ENCODE measurements around the gene UQCRC1.
"Not testable (repeated sequence)": the region's sequence is repeated elsewhere in the genome, so short reads cannot be mapped to it uniquely, and the experiment has no call there.

UQCRC1 gene

DNA sequence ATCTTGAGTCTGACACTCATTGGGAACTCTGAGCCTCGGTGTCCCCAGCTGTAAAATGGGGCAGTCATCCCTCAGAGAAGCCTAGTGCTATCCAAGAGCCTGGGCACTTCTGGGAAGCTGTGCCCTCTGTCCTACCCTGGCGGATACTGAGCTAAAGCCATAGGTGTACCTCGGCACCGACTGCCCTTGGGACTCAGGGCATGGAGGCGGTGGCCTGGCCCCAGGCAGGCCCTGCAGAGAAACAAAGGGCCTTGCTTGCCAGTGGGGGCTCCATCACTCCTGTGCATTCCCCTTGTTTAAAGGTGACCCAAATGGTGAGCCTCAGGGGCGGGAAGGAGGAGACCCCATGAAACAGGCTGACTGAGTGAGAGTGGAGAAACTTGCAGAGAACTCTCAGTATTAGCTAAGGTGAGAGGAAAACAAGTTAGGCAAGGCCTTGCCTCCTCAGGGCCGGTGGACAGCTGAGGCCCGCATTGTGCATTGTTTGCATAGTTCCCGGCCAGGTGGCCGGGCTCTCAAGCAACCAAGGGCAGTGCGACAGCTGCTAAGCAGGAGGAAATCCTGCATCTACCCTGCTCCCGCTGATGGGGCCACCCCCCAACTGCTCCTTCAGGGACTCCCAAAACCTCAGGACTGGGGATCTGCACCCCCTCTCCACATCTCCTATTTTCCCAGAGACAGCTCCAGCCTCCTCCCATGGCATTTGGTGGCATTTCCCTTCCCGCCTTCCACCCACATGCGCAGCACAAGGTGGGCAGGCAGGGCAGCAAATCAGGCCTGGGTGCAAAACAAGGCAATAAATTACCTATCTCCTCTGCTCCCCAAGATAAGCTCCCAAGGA is 57.1 kb downstream of the UQCRC1 start:
- no peak for DNase-seq

DNA sequence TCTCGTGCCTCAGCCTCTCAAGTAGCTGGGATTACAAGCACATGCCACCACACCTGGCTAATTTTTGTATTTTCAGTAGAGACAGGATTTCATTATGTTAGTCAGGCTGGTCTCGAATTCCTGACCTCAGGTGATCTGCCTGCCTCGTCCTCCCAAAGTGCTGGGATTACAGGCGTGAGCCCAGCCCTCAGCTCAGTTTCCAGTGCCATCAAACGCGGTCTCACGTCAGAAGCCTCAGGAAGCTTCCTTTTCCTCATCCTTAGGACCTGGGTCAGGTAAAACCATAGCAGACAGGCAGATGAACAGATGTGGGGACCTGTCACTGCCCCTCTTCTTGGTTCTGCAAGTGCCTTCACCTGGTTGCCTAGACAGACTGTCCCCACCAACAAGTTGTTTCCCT is 57.8 kb downstream of the UQCRC1 start:
- DNase-seq, result not testable (repeated sequence)
